GM08714 (cell line): ENCODE measurements around the gene ZW10.
"Not testable (repeated sequence)": the region's sequence is repeated elsewhere in the genome, so short reads cannot be mapped to it uniquely, and the experiment has no call there.

Experiments
- H3K4me3 ChIP-seq: fragments of 200-500 bp; sonication (Bioruptor generic); 2 replicates; pipeline ENCODE4 v1.5.1; 2014; ENCODE audit warnings: mild to moderate bottlenecking, low read length, inconsistent platforms
- ZNF274 ChIP-seq: IDR thresholded peaks from 2 replicates; pipeline ENCODE4 v1.6.1; 2012; ENCODE audit warnings: mild to moderate bottlenecking, low read depth, low read length

Gene ZW10

DNA sequence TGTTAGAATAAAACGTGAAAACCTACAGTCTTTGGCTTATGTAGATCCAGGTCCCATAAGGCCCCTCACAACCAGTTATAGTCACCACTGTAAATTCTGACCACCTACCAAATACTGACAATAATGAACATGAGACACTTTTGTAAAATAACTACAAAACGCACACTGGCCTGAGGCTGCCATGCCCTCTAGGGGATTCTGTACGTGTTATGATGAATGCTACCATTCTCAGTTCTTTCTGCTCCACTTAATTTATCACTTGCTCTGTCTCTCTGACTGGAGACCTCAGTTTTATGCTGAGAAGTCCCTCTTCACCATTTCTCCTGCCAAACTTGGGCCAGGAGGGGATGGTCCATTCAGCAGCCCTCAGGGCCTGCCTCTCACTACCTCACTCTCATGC, 48.7 kb downstream of the ZW10 start:
- no peak overlapping the region for H3K4me3 ChIP-seq
- TF ChIP-seq ZNF274 = no peak

DNA sequence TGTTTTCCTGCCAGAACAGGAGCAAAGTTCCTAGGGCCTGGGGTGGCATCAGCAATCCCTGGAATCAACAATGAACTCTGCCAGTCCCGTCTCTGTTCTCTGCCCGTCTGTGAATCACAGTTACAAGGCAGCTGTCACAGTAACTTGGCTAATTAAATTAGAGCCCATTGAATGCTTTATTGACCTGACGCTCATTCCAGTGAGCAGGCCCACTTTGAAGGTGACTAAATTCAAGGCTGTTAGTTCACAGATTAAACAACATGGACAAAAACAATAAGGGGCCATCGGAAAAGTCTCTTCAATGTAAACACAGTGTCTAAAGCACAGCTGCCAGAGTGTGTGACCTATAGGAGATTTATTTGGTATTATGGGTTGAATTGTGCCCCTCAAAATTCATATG, 49.7 kb downstream of the ZW10 start:
- H3K4me3 ChIP-seq = no peak overlapping the region
- no peak for TF ChIP-seq ZNF274

DNA sequence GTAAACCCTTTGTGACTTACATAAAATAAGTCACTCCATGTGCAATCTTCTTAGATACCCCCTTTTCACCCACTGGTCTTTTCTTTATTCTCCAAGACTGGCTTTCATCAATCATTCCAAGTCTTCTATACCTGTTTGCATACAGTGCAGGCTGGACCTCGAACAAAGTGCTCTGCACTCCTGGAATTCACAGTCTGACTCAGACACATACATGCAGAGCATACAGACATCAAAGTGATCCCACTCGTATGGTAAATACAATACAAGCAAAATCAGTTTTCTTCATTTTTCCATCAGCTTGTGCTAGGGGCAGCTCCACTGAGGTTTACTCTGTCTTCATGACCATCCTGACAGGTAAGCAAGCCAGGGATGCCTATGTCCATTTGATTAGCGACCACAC, 50.6 kb downstream of the ZW10 start:
- no peak overlapping the region for H3K4me3 ChIP-seq
- no peak for TF ChIP-seq ZNF274

DNA sequence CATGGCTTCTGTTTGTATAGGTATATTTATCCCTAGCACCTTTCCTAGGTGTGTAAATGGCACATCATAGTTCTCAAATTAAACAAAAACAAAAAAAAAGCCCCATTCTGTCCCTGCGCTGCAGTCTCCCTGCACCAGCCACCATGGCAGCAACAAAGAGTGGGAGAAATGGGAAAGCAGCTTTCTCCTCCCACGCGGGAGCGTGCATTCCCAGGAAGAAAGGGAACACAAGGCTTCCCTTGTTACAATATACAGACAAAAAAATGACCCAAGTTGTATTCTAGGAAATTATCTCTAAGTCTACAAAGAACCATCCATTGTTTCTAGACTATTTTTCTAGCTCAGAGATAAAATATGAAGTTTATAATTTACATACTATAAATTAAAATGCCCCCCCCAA, 51.3 kb downstream of the ZW10 start:
- no peak for TF ChIP-seq ZNF274
- no peak overlapping the region for H3K4me3 ChIP-seq

DNA sequence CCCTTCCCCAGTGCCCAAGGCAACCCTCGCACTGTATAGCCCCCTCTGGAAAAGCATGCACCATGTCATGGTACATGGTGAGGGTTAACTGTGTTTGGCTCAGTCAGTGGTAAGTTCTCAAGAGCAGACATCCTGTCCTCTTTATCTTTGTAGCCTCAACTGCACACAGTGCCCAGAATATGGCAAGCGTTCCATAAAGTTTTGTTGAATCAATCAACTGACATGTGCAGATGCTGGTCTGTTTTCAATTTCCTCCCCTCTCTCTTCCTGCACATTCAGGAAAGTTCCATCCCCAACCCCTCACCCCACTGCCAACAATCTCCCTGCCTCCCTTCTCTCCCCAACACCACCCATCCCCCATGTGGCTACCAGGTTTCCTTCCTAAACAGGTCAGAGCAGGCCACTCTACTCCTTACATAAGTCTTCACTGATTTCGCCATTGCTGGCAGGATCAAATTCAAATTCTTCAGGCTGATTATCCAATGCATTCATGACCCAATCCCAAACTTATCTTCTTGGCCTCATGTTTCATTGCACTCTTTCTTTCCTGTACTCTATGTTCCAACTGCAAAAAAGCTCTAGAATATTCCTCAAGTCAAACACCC, 51.9 kb downstream of the ZW10 start:
- no peak for TF ChIP-seq ZNF274
- H3K4me3 ChIP-seq = no peak overlapping the region

DNA sequence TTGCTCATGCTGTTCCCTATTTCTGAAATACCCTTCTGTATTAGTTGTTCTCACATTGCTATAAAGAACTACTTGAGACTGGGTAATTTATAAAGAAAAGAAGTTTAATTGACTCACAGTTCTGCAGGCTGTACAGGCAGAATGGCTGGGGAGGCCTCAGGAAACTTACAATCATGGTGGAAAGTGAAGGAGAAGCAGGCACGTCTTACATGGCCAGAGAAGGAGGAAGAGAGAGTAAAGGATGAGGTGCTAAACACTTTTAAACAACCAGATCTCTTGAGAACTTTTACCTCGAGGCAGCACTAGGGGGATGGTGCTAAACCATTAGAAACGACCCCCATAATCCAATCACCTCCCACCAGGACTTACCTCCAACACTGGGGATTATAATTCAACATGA, 53.0 kb downstream of the ZW10 start:
- not testable (repeated sequence) for H3K4me3 ChIP-seq

DNA sequence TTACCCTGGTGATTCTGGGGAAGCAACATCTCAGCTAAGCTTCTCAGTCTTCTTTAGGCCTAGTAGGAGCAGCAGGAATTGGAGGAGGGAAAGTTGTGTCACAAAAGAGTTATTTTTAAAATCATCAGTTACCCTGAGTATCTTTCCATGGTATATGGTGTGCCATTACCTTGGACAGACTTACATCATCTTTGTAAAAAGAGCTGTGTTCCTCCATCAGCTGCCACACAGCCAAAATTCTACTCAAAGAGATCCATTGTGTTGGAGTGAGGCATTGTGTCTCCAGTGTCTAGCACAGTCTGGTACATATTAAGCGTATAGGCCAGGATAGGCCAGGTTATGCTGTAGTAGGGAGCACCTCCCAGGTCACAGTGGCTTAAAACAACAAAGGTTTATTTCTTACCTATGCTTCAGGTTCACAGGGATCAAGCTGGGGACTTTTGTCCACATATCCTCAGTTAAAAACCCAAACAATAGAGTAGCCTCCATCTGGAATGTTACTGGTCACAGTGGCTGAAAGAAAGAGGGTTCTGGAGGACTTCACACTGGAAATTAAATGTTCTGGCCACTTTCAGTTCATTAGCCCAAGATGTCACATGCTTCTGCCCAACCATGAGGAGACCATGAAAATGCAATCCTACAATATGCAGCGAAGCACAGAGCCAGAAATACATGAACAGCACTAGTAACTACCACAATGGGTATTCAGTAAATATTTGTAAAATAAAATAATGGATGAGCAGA, 57.4 kb downstream of the ZW10 start:
- H3K4me3 ChIP-seq = no peak overlapping the region
- TF ChIP-seq ZNF274 = no peak

DNA sequence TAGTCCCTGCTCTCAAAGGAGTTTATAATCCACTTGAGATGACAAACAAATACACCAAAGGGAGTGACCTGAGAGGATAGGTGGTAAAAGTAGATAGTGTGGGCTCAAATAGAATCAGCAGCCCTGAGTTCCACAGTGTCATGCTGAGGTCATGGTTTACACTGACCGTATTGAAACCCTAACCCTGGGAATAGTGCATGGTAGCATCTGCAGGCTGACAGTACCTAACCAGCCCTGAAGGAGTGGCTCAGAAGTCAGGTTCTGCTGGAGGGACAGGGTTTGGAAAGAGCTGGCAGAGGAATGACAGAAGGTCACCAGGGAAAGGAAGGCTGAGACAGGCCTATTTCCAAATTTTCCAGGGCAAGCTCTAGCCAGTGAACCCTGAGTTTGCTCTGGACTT, 58.2 kb downstream of the ZW10 start:
- no peak overlapping the region for H3K4me3 ChIP-seq
- TF ChIP-seq ZNF274 = no peak

DNA sequence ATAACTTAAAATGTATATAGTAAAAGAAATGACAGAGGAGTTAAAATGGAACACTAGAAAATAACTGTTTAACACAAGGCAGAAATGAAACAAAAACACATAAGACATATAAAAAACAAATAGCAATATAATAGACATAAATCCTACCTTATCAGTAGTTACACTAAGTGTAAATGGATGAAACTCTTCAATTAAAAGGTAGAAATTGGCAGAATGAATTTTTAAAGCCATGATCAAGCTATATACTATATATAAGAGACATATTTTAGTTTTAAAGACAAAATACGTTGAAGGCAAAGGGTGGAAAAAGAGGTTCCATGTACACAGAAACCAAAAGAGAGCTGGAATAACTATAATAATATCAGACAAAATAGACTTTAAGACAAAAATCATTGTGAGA, 62.5 kb downstream of the ZW10 start:
- H3K4me3 ChIP-seq = no peak overlapping the region
- TF ChIP-seq ZNF274 = no peak

DNA sequence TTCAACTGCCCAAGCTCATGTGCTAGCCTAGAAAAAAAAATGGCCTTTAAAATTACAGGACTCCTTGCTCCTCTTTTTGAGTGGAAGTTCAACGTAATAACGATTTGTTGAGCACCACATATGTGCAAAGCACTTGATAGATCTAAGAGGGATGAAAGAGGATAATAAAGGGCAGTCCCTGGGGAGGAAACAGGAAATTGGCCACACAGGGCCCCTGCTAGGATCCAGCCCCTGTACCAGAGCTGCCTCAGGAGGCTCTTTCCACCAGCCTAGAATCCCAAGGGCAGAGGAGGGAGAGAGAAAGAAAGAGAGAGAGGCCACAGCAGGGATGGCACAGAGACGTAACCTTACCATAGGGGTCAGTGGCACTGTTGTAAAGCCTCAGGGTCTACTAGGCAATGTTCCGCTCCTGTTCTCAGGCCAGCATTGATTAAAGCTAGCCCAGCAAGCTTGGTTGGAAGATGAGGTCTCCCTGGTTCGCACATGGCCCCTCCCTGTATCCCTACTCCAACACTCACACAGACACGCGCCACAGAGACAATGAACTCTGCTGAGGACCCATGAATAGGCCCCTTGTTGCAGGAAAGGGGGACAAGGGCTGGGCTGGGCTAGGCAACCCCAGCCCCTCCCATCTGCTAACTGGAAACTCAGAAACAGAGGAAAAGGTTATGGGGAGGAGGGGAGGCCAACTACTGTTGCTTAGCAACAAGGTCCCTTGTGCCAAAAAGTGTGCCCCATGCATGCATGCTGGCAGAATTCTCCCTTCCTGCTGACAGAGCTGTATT, 67.4 kb downstream of the ZW10 start, which contains the start of gene TMPRSS5:
Gene TMPRSS5 (minus strand): TSS at position 438 of the 785 bp plus-strand sequence. CDS start 84 bp downstream, at position 354.
- no peak within 1 kb of the TSS for H3K4me3 ChIP-seq
- TF ChIP-seq ZNF274 = no peak

DNA sequence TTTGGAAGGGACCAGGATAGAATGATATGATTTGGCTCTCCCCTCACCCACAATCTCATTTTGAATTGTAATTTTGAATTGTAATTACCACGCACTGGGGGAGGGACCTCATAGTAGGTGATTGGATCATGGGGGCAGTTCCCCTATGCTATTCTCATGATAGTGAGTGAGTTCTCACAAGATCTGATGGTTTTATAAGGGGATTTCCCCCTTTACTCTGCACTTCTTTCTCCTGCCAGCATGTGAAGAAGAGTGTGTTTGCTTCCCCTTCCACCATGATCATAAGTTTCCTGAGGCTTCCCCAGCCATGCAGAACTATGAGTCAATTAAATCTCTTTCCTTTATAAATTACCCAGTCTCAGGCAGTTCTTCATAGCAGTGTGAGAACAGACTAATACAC, 69.9 kb downstream of the ZW10 start:
- H3K4me3 ChIP-seq = not testable (repeated sequence)

DNA sequence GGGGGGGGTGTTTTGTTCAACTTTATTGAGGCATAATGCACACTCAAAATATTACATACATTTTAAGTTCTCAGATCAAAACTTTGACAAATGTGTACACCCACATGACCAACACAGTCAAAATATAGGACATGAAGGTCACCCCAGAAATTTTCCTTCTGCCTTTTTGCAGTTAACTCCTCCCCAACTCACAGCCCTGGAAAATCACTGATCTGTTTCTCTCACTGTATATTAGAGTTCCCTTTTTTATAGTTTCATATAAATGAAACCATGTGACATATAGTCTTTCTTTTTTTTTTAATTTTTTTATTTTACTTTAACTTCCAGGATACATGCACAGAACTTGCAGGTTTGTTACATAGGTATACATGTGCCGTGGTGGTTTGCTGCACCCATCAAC, 72.0 kb downstream of the ZW10 start:
- no peak for TF ChIP-seq ZNF274
- no peak overlapping the region for H3K4me3 ChIP-seq

DNA sequence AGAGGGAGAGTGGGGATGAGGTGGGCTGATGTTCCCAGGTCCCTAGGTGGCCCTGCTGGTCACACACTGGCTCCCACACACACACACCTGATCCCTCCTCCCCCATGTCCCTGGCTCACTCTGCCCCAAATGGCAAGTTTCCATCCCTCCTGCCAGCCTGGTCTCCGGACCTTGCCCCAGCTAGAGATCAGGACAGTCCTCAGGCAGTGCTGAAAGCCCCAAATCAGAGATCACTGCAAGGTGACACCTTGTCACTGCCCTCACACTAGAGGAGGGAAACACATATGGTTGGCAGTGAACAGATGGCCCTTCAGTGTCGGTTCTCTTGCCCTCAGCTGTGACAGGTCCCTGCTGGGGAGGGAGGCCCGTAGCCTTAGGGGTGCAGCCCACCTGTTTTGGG, 75.0 kb downstream of the ZW10 start:
- no peak overlapping the region for H3K4me3 ChIP-seq
- TF ChIP-seq ZNF274 = no peak

DNA sequence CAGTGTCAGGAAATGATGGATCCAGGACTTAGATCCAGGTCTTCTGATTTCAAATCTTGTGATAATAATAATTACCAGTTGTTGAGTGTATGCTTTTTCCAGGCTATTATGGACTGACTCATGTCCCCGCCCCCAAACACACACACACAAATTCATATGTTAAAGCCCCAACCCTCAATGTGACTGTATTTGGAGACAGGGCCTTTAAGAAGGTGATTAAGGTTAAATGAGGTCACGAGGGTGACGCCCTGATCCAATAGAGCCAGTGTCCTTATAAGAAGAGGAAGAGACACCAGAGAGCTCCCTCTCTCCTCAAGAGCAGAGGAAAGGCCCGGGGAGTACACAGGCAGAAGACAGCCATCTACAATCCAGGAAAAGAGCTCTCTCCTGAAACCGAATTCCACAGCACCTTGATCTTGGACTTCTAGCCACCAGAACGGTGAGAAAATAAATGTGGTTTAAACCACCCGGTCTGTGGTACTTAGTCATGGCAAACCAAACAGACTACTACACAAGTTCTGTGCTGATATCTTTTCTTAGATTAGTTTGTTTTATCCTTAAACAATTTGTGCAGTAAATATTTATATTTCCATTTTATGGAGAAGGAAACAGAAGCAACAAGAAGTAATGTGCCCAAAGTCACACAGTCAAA, 75.6 kb downstream of the ZW10 start:
- TF ChIP-seq ZNF274 = no peak
- no peak overlapping the region for H3K4me3 ChIP-seq

DNA sequence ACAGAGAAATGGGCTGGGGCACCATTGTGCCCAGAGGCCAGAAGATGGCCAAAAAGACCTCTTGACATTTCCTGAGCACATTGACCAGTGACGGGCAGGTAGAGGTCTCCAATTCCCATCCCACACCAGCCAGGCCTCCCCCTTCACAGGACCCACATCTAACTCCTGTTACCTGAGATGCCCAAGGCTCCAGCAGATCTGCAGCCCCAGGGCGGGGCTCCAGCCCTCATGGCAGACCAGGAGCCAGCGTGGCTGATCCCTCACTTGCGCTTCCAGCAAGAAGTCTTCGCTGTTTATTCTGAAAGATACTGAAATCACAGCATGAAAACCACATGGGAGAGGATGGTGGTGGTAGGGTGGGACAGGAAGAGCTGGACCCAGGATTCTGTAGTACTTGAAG, 76.4 kb downstream of the ZW10 start:
- H3K4me3 ChIP-seq = no peak overlapping the region
- no peak for TF ChIP-seq ZNF274
